H1 (cell line): ENCODE results near the gene KIF23. TPM values are rescaled to one million over a fixed set of nuclear protein-coding genes. Genes with fewer than 3 reads are reported as not detected.

ENCODE experiments used
- CTCF ChIA-PET: fragments of 300-600 bp; sonication (Branson Sonifier 250); formaldehyde crosslinking; loops from one replicate; lab custom pipeline; 2021; ENCODE audit not compliant: partially characterized antibody; lab: Charles Lee
- POLR2A ChIA-PET: fragments of 300-600 bp; sonication (Branson Sonifier 250); formaldehyde crosslinking; loops from one replicate; lab custom pipeline; 2021; ENCODE audit warnings: inconsistent platforms; ENCODE audit not compliant: partially characterized antibody; lab: Charles Lee
- DNase-seq, 2 experiments: peaks; one replicate each; pipeline versions ENCODE4 v3.0.0 to v3.0.0-alpha.2; 2010 to 2022; ENCODE audit warnings: low spot score in 2 of 2, low read depth in 1 of 2, mixed read lengths in 1 of 2
- FAIRE-seq: peaks from 2 replicates; lab custom pipeline; 2011; peaks lifted over from hg19 to GRCh38; lab: Jason Lieb, UNC
- H2AFZ ChIP-seq: 2 replicates; pipeline ENCODE4 v1.8.1; 2012; ENCODE audit warnings: low read length, inconsistent platforms
- H2AK5ac ChIP-seq: 2 replicates; pipeline ENCODE4 v1.6.1; 2013; ENCODE audit warnings: low read depth, low read length
- H2BK120ac ChIP-seq: replicated peaks from 2 replicates; pipeline ENCODE3; 2013; ENCODE audit warnings: low read depth, low read length, inconsistent platforms
- H2BK12ac ChIP-seq: 2 replicates; pipeline ENCODE4 v1.6.1; 2013; ENCODE audit warnings: low read depth, low read length
- H2BK15ac ChIP-seq: 2 replicates; pipeline ENCODE4 v1.6.1; 2013; ENCODE audit warnings: low read length
- H2BK20ac ChIP-seq: 2 replicates; pipeline ENCODE4 v1.6.1; 2013; ENCODE audit warnings: low read length
- H2BK5ac ChIP-seq: 2 replicates; pipeline ENCODE4 v1.6.1; 2013; ENCODE audit warnings: low read depth, low read length
- H3K14ac ChIP-seq: 2 replicates; pipeline ENCODE4 v1.6.1; 2013; ENCODE audit warnings: inconsistent platforms; ENCODE audit not compliant: insufficient read length
- H3K18ac ChIP-seq: 2 replicates; pipeline ENCODE4 v1.6.1; 2013; ENCODE audit warnings: low read length; ENCODE audit errors: extremely low read depth
- H3K23ac ChIP-seq: 2 replicates; pipeline ENCODE4 v1.6.1; 2013; ENCODE audit warnings: inconsistent platforms; ENCODE audit not compliant: insufficient read length
- H3K23me2 ChIP-seq: 2 replicates; pipeline ENCODE4 v1.6.1; 2013; ENCODE audit warnings: low read depth, low read length
- H3K27ac ChIP-seq: 2 replicates; pipeline ENCODE4 v1.6.1; 2011; ENCODE audit warnings: low read depth, low read length, inconsistent platforms
- H3K27me3 ChIP-seq, 4 experiments: replicated peaks in 1 of 4; 1 replicate in 1 of 4; 2 replicates in 3 of 4; pipeline versions ENCODE4 v1.6.1 to v1.8.1; 2011 to 2013; ENCODE audit warnings: low read length in 3 of 4, mild to moderate bottlenecking in 3 of 4, inconsistent platforms in 2 of 4, mixed read lengths in 2 of 4, moderate library complexity in 1 of 4; ENCODE audit not compliant: control insufficient read depth in 3 of 4, insufficient read depth in 3 of 4; ENCODE audit errors: extremely low read depth in 1 of 4
- H3K36me3 ChIP-seq, 4 experiments: 2 replicates each; pipeline versions ENCODE4 v1.6.1 to v1.8.1; 2011 to 2013; ENCODE audit warnings: mild to moderate bottlenecking in 4 of 4, low read length in 3 of 4, moderate library complexity in 2 of 4, control low read depth in 1 of 4, inconsistent platforms in 1 of 4; ENCODE audit not compliant: insufficient read depth in 4 of 4, control insufficient read depth in 2 of 4
- H3K4ac ChIP-seq: replicated peaks from 2 replicates; pipeline ENCODE3; 2013; ENCODE audit warnings: low read length, low read depth, mixed read lengths, inconsistent platforms; ENCODE audit not compliant: insufficient read length
- H3K4me1 ChIP-seq, 4 experiments: replicated peaks in 1 of 4; 1 replicate in 1 of 4; 2 replicates in 3 of 4; pipeline versions ENCODE4 v1.6.1 to v1.8.1; 2011 to 2013; ENCODE audit warnings: low read length in 3 of 4, inconsistent platforms in 2 of 4, mixed read lengths in 1 of 4; ENCODE audit not compliant: insufficient read depth in 4 of 4, control insufficient read depth in 3 of 4
- H3K4me2 ChIP-seq, 2 experiments: 2 replicates each; pipeline versions ENCODE4 v1.6.1 to v1.8.1; 2011 to 2013; ENCODE audit warnings: low read depth in 2 of 2, low read length in 2 of 2, control low read depth in 1 of 2, inconsistent platforms in 1 of 2, mild to moderate bottlenecking in 1 of 2; ENCODE audit not compliant: insufficient read depth in 1 of 2
- H3K4me3 ChIP-seq, 4 experiments: fragments of 200-600, 300-600 bp in 1 of 4; sonication (generic), shearing (Covaris generic), sonication (Bioruptor Twin) in 1 of 4; 2 replicates each; pipeline versions ENCODE4 v1.5.1 to v1.8.1; 2011 to 2016; ENCODE audit warnings: low read length in 4 of 4, low read depth in 3 of 4, control low read depth in 2 of 4, inconsistent platforms in 2 of 4, mild to moderate bottlenecking in 2 of 4, mixed read lengths in 1 of 4, moderate library complexity in 1 of 4; ENCODE audit not compliant: insufficient read depth in 2 of 4; ENCODE audit errors: extremely low read depth in 1 of 4
- H3K56ac ChIP-seq: replicated peaks from 2 replicates; pipeline ENCODE3; 2013; ENCODE audit warnings: low read depth, mild to moderate bottlenecking, mixed read lengths, low read length, inconsistent platforms; ENCODE audit not compliant: insufficient read length
- H3K79me1 ChIP-seq: 2 replicates; pipeline ENCODE4 v1.6.1; 2013; ENCODE audit warnings: low read depth, low read length, control low read depth
- H3K79me2 ChIP-seq, 2 experiments: 2 replicates each; pipeline versions ENCODE4 v1.6.1 to v1.8.1; 2012 to 2013; ENCODE audit warnings: low read length in 2 of 2, mild to moderate bottlenecking in 2 of 2, inconsistent platforms in 1 of 2; ENCODE audit not compliant: insufficient read depth in 2 of 2, control insufficient read depth in 1 of 2
- H3K9ac ChIP-seq, 4 experiments: replicated peaks in 1 of 4; 1 replicate in 1 of 4; 2 replicates in 3 of 4; pipeline versions ENCODE4 v1.6.1 to v1.8.1; 2011 to 2013; ENCODE audit warnings: low read depth in 3 of 4, low read length in 3 of 4, control low read depth in 2 of 4, mild to moderate bottlenecking in 2 of 4, moderate library complexity in 2 of 4, inconsistent platforms in 1 of 4; ENCODE audit errors: extremely low read depth in 1 of 4
- H3K9me3 ChIP-seq, 2 experiments: 2 replicates each; pipeline versions ENCODE4 v1.6.1 to v1.8.1; 2012 to 2013; ENCODE audit warnings: mild to moderate bottlenecking in 2 of 2, moderate library complexity in 2 of 2, control low read depth in 1 of 2, inconsistent platforms in 1 of 2, low read depth in 1 of 2, low read length in 1 of 2, mixed read lengths in 1 of 2; ENCODE audit not compliant: insufficient read depth in 2 of 2
- H4K20me1 ChIP-seq, 2 experiments: replicated peaks in 1 of 2; 2 replicates each; pipeline versions ENCODE3 to v1.8.1; 2011 to 2013; ENCODE audit warnings: inconsistent platforms in 2 of 2, low read length in 2 of 2, mild to moderate bottlenecking in 1 of 2; ENCODE audit not compliant: insufficient read depth in 2 of 2, control insufficient read depth in 1 of 2
- H4K5ac ChIP-seq: 2 replicates; pipeline ENCODE4 v1.6.1; 2013; ENCODE audit warnings: low read length, low read depth, mixed read lengths, inconsistent platforms; ENCODE audit not compliant: insufficient read length
- H4K8ac ChIP-seq: 2 replicates; pipeline ENCODE4 v1.8.0; 2013; ENCODE audit warnings: mild to moderate bottlenecking, moderate library complexity, low read length, inconsistent platforms; ENCODE audit not compliant: insufficient read depth; ENCODE audit errors: extremely low read depth
- H4K91ac ChIP-seq: replicated peaks from 2 replicates; pipeline ENCODE3; 2013; ENCODE audit warnings: low read length, mixed read lengths, inconsistent platforms; ENCODE audit not compliant: insufficient read length
- BACH1 ChIP-seq: IDR thresholded peaks from 2 replicates; pipeline ENCODE4 v1.6.1; 2012; ENCODE audit warnings: low read length, improper control_type of control experiment
- HDAC6 ChIP-seq: IDR thresholded peaks from one replicate; pipeline ENCODE4 v1.7.1; 2012; ENCODE audit warnings: low read depth, mild to moderate bottlenecking, inconsistent platforms, low read length, moderate library complexity
- WGBS, 2 experiments: shearing (Covaris generic) in 1 of 2; methylation state at CpG; one replicate each; pipeline versions ENCODE4 v1.1.6 to v1.1.7; 2013 to 2015; ENCODE audit warnings: low lambda C conversion rate in 2 of 2, mixed read lengths in 2 of 2, inconsistent platforms in 1 of 2, low coverage in 1 of 2, missing lambda C conversion rate in 1 of 2; ENCODE audit not compliant: insufficient replicate concordance in 2 of 2, insufficient coverage in 1 of 2, insufficient read length in 1 of 2; ENCODE audit errors: extremely low coverage in 1 of 2, missing lambda C conversion rate in 1 of 2; 5-methylcytosine and 5-hydroxymethylcytosine counted together
- polyA plus RNA-seq, 7 experiments: library from polyadenylated mRNA; depleted of rRNA in 3 of 7; stranded (reverse) in 5 of 7; unstranded in 2 of 7; fragments of >200 nt in 5 of 7; fragments of 200-250 nt in 2 of 7; gene quantifications; 1 replicate in 5 of 7; 2 replicates in 1 of 7; 4 replicates in 1 of 7; pipeline versions ENCODE4 v1.2.1 to v1.2.3, GENCODE V29; 2011 to 2013; ENCODE audit warnings: missing spikeins in 2 of 7, mixed read lengths in 2 of 7
- total RNA-seq: library from RNA; stranded (reverse); fragmentation: NEBNext Ultra II Directional; extraction: Animal tissue kit (Norgen Biotek cat#: 25700); gene quantifications from 2 replicates; pipeline ENCODE4 v1.2.1, GENCODE V29; 2021

KIF23 gene
- total and polyA plus RNA-seq, 2 of the 8 experiments (the other 6 are each of a cell fraction or from before 2014, with no cell fraction given): 26.2 to 77.4 TPM

- no peak overlapping the region for H2BK12ac ChIP-seq
- no peaks in the 10 kb centered on the region for H4K20me1 ChIP-seq
- H2BK5ac ChIP-seq: no peak overlapping the region
- FAIRE-seq (no peak), DNase-seq (no peak)
- H3K4me2 ChIP-seq: no peak overlapping the region
- H3K23ac ChIP-seq: no peak overlapping the region
- CTCF ChIA-PET: interaction anchor here (1.1 to 7.0 kb wide), 11 partner anchors 9 to 1044 kb away, joined by 3 to 70 read pairs (median 5); no protein-coding TSS in a partner anchor
- no peak overlapping the region for H2BK20ac ChIP-seq
- no peak overlapping the region for H4K91ac ChIP-seq
- no peak overlapping the region for H3K14ac ChIP-seq
- H3K36me3 ChIP-seq: no peaks in the 10 kb centered on the region
- H3K27ac ChIP-seq: no peak overlapping the region
- no peak overlapping the region for H2AFZ ChIP-seq
- no peak overlapping the region for H4K5ac ChIP-seq
- no peaks in the 10 kb centered on the region for H3K27me3 ChIP-seq
- no peaks in the 10 kb centered on the region; the same call in 1 of the 2 replicates for H3K79me1 ChIP-seq
- H3K9ac ChIP-seq: no peak overlapping the region
- WGBS, 2 experiments: 84% methylated on average over 4 of the region's 4 CpGs; no CpG with 5 or more reads in 1 of the 2 experiments
- no peak overlapping the region for H2BK120ac ChIP-seq
- no peak overlapping the region for H2AK5ac ChIP-seq
- H3K18ac ChIP-seq: no peak overlapping the region
- H3K79me2 ChIP-seq: no peaks in the 10 kb centered on the region
- H3K4me3 ChIP-seq: no peak overlapping the region
- H3K4ac ChIP-seq: no peak overlapping the region
- H3K9me3 ChIP-seq: peaks cover 0 to 7% of the 10 kb centered on the region in 2 experiments; a peak in 2 of 4 replicates
- no peak overlapping the region for H2BK15ac ChIP-seq
- no peak overlapping the region for H3K56ac ChIP-seq
- no peaks in the 10 kb centered on the region for H3K4me1 ChIP-seq
- H4K8ac ChIP-seq: no peak overlapping the region
- POLR2A ChIA-PET: no interaction called here
- no peaks in the 10 kb centered on the region for H3K23me2 ChIP-seq
- no peak for TF ChIP-seq BACH1
- TF ChIP-seq HDAC6: no peak
Observed at GRCh38 chr15:69479081-69479480, 64.9 kb downstream of the KIF23 start.
